Measurements from ENCODE around the gene BMAL2. TPM values are rescaled to one million over a fixed set of nuclear protein-coding genes. Genes with fewer than 3 reads are reported as not detected.

The BMAL2 gene
- total RNA-seq, 4 donors from 2014 or later, result 0.39 to 2.4 (median 1.4) TPM

- Histone ChIP-seq H3K9me3 (no peaks in the 10 kb centered on the region), H3K4me3 (no peak overlapping the region), H3K27me3 (no peaks in the 10 kb centered on the region), H3K36me3 (no peaks in the 10 kb centered on the region), H3K4me1 (no peaks in the 10 kb centered on the region), H3K27ac (no peak overlapping the region)
- no peak for DNase-seq (ENCODE audit: low spot score in 2 of 2)
- TF ChIP-seq EP300 (IDR thresholded peaks at IDR 0.05) (no peak), POLR2A (IDR thresholded peaks at IDR 0.05) (no peak)
- TF ChIP-seq, protein P1, sequence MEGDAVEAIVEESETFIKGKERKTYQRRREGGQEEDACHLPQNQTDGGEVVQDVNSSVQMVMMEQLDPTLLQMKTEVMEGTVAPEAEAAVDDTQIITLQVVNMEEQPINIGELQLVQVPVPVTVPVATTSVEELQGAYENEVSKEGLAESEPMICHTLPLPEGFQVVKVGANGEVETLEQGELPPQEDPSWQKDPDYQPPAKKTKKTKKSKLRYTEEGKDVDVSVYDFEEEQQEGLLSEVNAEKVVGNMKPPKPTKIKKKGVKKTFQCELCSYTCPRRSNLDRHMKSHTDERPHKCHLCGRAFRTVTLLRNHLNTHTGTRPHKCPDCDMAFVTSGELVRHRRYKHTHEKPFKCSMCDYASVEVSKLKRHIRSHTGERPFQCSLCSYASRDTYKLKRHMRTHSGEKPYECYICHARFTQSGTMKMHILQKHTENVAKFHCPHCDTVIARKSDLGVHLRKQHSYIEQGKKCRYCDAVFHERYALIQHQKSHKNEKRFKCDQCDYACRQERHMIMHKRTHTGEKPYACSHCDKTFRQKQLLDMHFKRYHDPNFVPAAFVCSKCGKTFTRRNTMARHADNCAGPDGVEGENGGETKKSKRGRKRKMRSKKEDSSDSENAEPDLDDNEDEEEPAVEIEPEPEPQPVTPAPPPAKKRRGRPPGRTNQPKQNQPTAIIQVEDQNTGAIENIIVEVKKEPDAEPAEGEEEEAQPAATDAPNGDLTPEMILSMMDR (IDR thresholded peaks at IDR 0.05), result no peak
- WGBS, 2 donors, result 82 to 88% methylated on average over 3 of the region's 3 CpGs
Measured at GRCh38 chr12:27366621-27367020, 34.0 kb downstream of the BMAL2 start.

GRCh38 chr12:27367078-27367477 lies 34.4 kb downstream of the BMAL2 start:
- Histone ChIP-seq H3K36me3 (no peaks in the 10 kb centered on the region), H3K4me1 (no peaks in the 10 kb centered on the region), H3K9me3 (no peaks in the 10 kb centered on the region), H3K27ac (no peak overlapping the region), H3K4me3 (no peak overlapping the region), H3K27me3 (no peaks in the 10 kb centered on the region)
- DNase-seq (ENCODE audit: low spot score in 2 of 2), result no peak
- WGBS, 2 donors, result 80 to 85% methylated on average over 6 of the region's 6 CpGs
- TF ChIP-seq POLR2A (IDR thresholded peaks at IDR 0.05) (no peak), EP300 (IDR thresholded peaks at IDR 0.05) (no peak)
- TF ChIP-seq, protein P1 (IDR thresholded peaks at IDR 0.05), result no peak

DNA sequence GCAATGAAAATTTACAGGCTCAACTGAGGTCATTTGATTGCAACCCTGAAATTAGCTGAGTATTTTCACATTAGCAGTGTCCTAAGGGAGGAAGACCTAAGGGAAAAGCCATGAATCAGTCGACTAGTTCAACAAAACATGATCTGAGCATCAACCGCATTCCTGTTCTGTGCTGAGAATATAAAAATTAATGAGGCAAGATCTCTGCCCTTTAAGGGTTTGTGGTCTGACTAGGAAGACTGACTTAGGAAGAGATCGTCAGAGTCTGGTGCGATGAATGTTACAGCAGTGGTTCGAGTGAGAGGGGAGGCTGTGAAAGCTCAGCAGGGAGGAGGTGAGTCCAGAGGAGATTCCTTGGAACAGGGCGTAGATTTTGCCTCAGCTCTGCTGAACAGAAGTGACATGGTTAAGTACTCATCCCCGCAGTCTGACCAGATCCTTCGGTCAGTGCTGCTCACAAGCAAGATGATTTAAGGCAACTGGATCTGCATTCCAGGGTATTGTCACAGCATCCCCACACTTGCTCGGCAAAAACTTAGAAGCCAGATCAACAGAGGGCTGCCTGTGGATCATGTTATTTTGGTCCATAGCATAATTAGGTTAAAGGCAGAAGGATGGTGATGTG lies 49.6 kb downstream of the BMAL2 start:
- H3K27ac ChIP-seq, result peak overlapping the region in 1 of 4 donors; percentile 13
- no peak overlapping the region for H3K4me3 ChIP-seq
- TF ChIP-seq POLR2A (IDR thresholded peaks at IDR 0.05) (no peak), EP300 (IDR thresholded peaks at IDR 0.05) (peak in 1 of 2 donors; percentile 55)
- TF ChIP-seq, protein P1 (IDR thresholded peaks at IDR 0.05), result no peak
- WGBS, 2 donors, result 43 to 52% methylated on average over 9 of the region's 9 CpGs
- no peaks in the 10 kb centered on the region for H3K27me3 ChIP-seq
- DNase-seq (ENCODE audit: low spot score in 2 of 2), result no peak
- H3K36me3 ChIP-seq, result no peaks in the 10 kb centered on the region
- no peaks in the 10 kb centered on the region for H3K9me3 ChIP-seq
- peaks cover 0 to 6% (median 0%) of the 10 kb centered on the region in 4 donors for H3K4me1 ChIP-seq

Other genes starting within 250 kb of the BMAL2 start
- 10 to 100 TPM; 30.6 to 51.6 (median 40.8) TPM for gene STK38L, start 88.5 kb upstream of the BMAL2 start, total RNA-seq
- not detected for gene SMCO2, start 113.9 kb downstream of the BMAL2 start, total RNA-seq
- gene PPFIBP1, start 191.4 kb downstream of the BMAL2 start, total RNA-seq, result 100 to 1,000 TPM in 1 of 4 donors, 10 to 100 TPM in 3; 56.9 to 110 (median 72.5) TPM